GM12878 (cell line): Measurements from ENCODE around the gene MIA3.

Experiments
- MAX ChIP-seq: IDR thresholded peaks from 2 replicates; pipeline ENCODE4 v1.6.1; 2012; ENCODE audit warnings: low read depth, low read length, improper control_type of control experiment
- MXI1 ChIP-seq: fragments of 150-350 bp; IDR thresholded peaks from 2 replicates; pipeline ENCODE4 v1.6.1; 2011; ENCODE audit warnings: low read depth, mild to moderate bottlenecking, inconsistent platforms, low read length, improper control_type of control experiment
- NRF1 ChIP-seq: conservative IDR thresholded peaks from 2 replicates; pipeline ENCODE4 v1.6.1; 2011; ENCODE audit warnings: mild to moderate bottlenecking, low read depth, low read length, improper control_type of control experiment
- PAX8 ChIP-seq: fragments of 450-650 bp; IDR thresholded peaks from 2 replicates; pipeline ENCODE4 v1.6.1; 2017; ENCODE audit warnings: mild to moderate bottlenecking, moderate library complexity
- POLR2A ChIP-seq: IDR thresholded peaks from 2 replicates; pipeline ENCODE4 v1.6.1; 2011; ENCODE audit warnings: low read depth, mild to moderate bottlenecking, low read length
- POLR2AphosphoS5 ChIP-seq: IDR thresholded peaks from 2 replicates; pipeline ENCODE4 v1.6.1; 2011; ENCODE audit warnings: mild to moderate bottlenecking, low read length, inconsistent platforms
- RFX5 ChIP-seq: IDR thresholded peaks from 2 replicates; pipeline ENCODE4 v1.6.1; 2011; ENCODE audit warnings: low read depth, low read length, improper control_type of control experiment
- TF ChIP-seq, protein P1 (sequence below), 3 experiments: IDR thresholded peaks in 2 of 3; conservative IDR thresholded peaks in 1 of 3; 2 replicates each; pipeline ENCODE4 v1.5.1; 2011; ENCODE audit warnings: low read depth in 3 of 3, low read length in 3 of 3, mild to moderate bottlenecking in 3 of 3, control low read depth in 2 of 3, moderate library complexity in 2 of 3, inconsistent platforms in 1 of 3, mixed read lengths in 1 of 3; ENCODE audit not compliant: control insufficient read depth in 2 of 3, insufficient read depth in 1 of 3; ENCODE audit errors: extremely low read depth in 1 of 3

DNA sequence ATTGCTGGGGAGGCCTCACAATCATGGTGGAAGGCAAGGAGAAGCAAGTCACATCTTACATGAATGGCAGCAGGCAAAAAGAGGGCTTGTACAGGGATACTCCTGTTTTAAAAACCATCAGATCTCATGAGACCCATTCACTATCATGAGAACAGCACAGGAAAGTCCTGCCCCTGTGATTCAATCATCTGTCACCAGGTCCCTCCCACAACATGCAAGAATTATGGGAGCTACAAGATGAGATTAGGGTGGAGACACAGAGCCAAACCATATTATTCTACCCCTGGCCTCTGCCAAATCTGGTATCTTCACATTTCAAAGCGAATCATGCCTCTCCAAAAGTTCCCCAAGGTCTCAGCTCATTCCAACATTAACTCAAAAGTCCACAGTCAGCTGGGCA lies 11.1 kb upstream of the MIA3 start:
- TF ChIP-seq, protein P1, sequence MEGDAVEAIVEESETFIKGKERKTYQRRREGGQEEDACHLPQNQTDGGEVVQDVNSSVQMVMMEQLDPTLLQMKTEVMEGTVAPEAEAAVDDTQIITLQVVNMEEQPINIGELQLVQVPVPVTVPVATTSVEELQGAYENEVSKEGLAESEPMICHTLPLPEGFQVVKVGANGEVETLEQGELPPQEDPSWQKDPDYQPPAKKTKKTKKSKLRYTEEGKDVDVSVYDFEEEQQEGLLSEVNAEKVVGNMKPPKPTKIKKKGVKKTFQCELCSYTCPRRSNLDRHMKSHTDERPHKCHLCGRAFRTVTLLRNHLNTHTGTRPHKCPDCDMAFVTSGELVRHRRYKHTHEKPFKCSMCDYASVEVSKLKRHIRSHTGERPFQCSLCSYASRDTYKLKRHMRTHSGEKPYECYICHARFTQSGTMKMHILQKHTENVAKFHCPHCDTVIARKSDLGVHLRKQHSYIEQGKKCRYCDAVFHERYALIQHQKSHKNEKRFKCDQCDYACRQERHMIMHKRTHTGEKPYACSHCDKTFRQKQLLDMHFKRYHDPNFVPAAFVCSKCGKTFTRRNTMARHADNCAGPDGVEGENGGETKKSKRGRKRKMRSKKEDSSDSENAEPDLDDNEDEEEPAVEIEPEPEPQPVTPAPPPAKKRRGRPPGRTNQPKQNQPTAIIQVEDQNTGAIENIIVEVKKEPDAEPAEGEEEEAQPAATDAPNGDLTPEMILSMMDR (IDR thresholded peaks at IDR 0.05 in 2 of 3, conservative IDR thresholded peaks at IDR 0.05 in 1 of 3; ENCODE audit: control insufficient read depth in 2 of 3, extremely low read depth in 1 of 3, insufficient read depth in 1 of 3, low read depth in 3 of 3, low read length in 3 of 3) = no peak
- TF ChIP-seq POLR2AphosphoS5 = no peak
- TF ChIP-seq PAX8 = no peak
- TF ChIP-seq MXI1 = no peak
- TF ChIP-seq RFX5 = no peak
- no peak for TF ChIP-seq MAX
- TF ChIP-seq POLR2A = no peak
- no peak for TF ChIP-seq NRF1
